Panc1 (cell line): ENCODE measurements around the gene BRD4.

Experiments used
- CTCF ChIP-seq: fragments of 450-650 bp; IDR thresholded peaks from 2 replicates; pipeline ENCODE4 v1.5.1; 2017; ENCODE audit warnings: mild to moderate bottlenecking
- POLR2AphosphoS5 ChIP-seq: IDR thresholded peaks from 2 replicates; pipeline ENCODE4 v1.6.1; 2012; ENCODE audit warnings: mild to moderate bottlenecking, low read depth, low read length, moderate library complexity
- REST ChIP-seq, 2 experiments: IDR thresholded peaks; 2 replicates each; pipeline ENCODE4 v1.6.1; 2011 to 2012; ENCODE audit warnings: low read depth in 2 of 2, control low read depth in 1 of 2, low read length in 1 of 2, mild to moderate bottlenecking in 1 of 2, moderate library complexity in 1 of 2; ENCODE audit not compliant: insufficient read depth in 1 of 2
- SIN3A ChIP-seq: IDR thresholded peaks from 2 replicates; pipeline ENCODE4 v1.6.1; 2012; ENCODE audit warnings: low read depth, mild to moderate bottlenecking, low read length, moderate library complexity, borderline replicate concordance; ENCODE audit not compliant: insufficient read depth
- TCF7L2 ChIP-seq: IDR thresholded peaks from 2 replicates; pipeline ENCODE4 v1.6.1; 2011; ENCODE audit warnings: mild to moderate bottlenecking, low read depth, low read length, inconsistent platforms

GRCh38 chr19:15315101-15315500 is 17.2 kb downstream of the BRD4 start:
- no peak for TF ChIP-seq CTCF
- no peak for TF ChIP-seq POLR2AphosphoS5
- no peak for TF ChIP-seq SIN3A
- TF ChIP-seq TCF7L2, result no peak
- no peak for TF ChIP-seq REST (IDR thresholded peaks at IDR 0.05; ENCODE audit: insufficient read depth in 1 of 2, low read depth in 2 of 2, low read length in 1 of 2)
